ENCODE data around the gene ZSCAN10.
A peak's percentile ranks its signal among the peaks of the same experiment; 100 is the strongest.
"Not testable (repeated sequence)": the region's sequence is repeated elsewhere in the genome, so short reads cannot be mapped to it uniquely, and the experiment has no call there.

ZSCAN10 gene

DNA sequence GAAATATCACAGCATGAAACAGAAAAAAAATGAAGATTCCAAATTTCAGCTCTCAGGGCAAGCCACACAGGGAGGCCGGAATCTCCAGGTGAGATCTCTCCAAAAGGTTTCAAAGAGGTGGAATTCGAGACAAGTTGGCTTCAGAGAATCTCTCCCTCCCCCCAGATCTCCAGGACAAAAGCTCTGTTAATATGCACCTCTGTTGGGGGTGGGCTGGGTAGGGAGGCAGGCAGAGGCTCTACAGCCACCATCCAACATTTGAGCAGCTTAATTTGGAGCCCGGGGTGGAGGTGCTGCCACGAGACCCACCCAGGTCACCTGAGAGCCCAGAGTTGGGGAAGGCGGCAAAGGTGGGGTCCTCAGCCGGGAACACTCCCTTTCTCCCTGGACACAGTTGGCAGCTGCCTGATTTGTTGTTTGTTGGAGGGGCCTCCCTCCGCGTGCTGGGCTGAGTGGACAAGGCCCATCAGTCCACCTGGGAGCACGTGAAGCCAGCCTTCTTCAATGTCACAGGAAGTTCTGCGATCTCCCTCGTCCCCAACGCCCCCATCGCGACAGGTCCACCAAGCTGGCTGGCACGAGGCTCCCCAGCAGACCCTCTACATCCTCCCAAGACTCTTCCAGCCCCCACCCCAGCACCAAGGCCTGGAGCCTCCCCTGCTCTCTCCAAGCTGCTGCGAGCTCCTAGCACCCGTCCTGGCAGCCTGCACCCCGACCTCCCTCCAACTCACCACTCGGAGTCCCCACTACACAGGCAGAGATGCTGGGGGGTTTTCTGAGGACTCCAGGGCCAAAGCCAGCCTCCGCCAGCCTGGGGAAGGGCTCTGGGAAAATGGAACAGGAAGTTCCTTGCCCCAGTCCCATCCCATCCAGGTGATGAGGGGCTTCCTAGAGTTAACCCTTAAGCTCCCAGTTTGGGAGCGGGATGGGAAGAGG is at the start of gene ZSCAN10:
ZSCAN10 (minus strand) TSS at position 836 of the 936 bp plus-strand sequence. CDS start 6,357 bp downstream, outside the sequence.
- no peak for DNase-seq

- DNase-seq: no peak
Observed at GRCh38 chr16:3148256-3149192, 49.4 kb upstream of the ZSCAN10 start.

GRCh38 chr16:3147757-3148104 is 48.6 kb upstream of the ZSCAN10 start:
- DNase-seq: no peak

DNA sequence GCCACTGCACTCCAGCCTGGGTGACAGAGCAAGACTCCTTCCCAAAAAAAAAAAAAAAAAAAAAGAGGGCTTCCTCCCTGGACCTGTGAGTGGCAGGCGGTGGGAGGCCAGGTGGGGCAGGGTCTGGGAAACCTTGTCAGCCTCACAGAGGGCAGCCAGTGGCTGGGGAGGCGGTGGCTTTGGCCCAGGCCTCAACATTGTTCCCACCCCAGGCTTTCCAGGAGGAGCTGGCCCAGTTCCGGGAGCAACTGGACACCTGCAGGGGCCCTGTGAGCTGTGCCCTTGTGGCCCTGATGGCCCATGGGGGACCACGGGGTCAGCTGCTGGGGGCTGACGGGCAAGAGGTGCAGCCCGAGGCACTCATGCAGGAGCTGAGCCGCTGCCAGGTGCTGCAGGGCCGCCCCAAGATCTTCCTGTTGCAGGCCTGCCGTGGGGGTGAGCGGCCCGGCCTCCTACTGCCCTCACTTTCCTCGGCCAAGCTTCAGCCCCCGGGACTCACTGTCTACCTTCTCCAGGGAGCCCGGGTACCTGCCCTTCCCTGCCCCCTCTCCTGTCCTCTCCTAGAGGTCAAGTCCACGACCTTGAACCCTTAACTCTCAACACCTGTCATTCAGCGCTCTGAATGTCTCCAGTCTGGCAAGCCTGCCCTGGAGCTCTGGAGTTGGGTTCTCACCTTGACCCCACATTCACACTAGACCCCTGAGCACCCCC is 48.1 kb upstream of the ZSCAN10 start:
- DNase-seq: no peak

- DNase-seq: no peak
Observed at GRCh38 chr16:3145660-3146059, 46.6 kb upstream of the ZSCAN10 start.

- DNase-seq: no peak
Observed at GRCh38 chr16:3145151-3145550, 46.1 kb upstream of the ZSCAN10 start.

DNA sequence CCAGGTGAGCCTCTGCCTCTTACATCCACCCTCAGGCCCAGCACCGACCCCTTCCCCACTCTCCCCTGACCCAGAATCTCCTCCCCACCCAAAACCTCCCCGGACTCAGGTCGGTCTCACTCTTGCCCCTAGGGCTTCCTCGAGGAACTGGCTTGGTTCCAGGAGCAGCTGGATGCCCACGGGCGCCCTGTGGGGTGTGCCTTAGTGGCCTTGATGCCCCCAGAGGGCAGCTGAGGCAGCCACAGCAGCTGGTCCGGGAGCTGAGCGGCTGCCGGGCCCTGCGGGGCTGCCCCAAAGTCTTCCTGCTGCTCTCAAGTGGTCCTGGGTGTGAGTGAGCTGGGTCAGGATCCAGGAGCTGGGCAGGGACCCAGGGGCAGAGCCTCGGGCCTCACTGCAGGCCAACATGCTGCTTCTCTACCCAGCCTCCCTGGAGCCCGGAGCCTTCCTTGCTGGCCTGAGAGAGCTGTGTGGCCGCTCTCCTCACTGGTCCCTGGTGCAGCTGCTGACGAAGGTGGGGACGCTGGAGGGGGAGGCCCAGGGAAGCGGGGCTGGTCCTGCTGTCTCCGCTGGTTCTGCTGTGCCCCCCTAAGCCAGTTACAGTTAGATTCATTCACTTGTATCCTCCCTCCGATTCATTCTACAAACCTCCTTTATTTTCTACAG is 45.4 kb upstream of the ZSCAN10 start:
- no peak for DNase-seq

GRCh38 chr16:3143598-3144320 is 44.7 kb upstream of the ZSCAN10 start:
- DNase-seq: no peak

DNA sequence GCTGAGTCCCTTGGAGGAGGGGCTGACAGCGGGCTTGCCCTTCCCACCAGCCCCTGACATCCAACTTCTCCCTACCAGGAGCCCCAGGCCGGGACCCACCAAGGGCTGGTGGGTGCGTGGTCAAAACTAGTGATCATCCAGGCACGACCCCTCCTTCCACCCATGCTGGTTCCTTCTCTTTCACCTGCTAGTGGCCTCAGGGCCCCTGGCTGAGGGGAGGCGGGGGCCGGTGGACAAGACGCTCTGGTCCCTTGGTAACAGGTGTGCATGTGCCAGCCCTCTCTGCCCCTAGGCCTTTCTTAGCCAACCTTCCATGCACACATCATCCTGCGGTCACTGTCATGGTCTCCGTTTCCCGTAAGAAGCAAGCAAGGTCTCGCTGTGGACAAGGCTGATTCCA is 44.1 kb upstream of the ZSCAN10 start:
- DNase-seq: no peak

GRCh38 chr16:3142770-3143169 is 43.7 kb upstream of the ZSCAN10 start:
- DNase-seq: no peak

- DNase-seq: no peak
Observed at GRCh38 chr16:3142327-3142726, 43.2 kb upstream of the ZSCAN10 start.

GRCh38 chr16:3141781-3142311 is 42.8 kb upstream of the ZSCAN10 start:
- DNase-seq: no peak

DNA sequence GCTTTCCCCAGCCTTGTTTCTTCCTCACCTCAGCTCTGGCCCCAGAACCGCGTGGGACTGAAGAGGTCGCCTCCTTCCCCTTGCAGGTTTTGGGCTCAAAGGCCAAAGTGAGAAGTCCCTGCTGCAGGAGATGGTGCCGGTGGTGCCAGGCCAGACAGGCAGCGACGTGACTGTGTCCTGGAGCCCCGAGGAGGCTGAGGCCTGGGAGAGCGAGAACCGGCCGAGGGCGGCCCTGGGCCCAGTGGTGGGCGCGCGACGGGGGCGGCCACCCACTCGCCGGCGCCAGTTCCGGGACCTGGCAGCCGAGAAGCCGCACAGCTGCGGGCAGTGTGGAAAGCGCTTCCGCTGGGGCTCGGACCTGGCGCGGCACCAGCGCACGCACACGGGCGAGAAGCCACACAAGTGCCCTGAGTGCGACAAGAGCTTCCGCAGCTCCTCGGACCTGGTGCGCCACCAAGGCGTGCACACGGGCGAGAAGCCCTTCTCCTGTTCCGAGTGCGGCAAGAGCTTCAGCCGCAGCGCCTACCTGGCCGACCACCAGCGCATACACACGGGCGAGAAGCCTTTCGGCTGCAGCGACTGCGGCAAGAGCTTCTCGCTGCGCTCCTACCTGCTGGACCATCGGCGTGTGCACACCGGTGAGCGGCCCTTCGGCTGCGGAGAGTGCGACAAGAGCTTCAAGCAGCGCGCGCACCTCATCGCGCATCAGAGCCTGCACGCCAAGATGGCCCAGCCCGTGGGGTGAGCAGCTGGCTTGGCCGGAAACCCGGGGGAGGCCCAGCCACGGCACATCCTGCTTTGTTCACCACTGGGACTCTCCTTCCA is 41.7 kb upstream of the ZSCAN10 start:
- no peak for DNase-seq

GRCh38 chr16:3139561-3139960 is 40.5 kb upstream of the ZSCAN10 start:
- DNase-seq: not testable (repeated sequence)

GRCh38 chr16:3138823-3139426 is 39.8 kb upstream of the ZSCAN10 start:
- DNase-seq: no peak

DNA sequence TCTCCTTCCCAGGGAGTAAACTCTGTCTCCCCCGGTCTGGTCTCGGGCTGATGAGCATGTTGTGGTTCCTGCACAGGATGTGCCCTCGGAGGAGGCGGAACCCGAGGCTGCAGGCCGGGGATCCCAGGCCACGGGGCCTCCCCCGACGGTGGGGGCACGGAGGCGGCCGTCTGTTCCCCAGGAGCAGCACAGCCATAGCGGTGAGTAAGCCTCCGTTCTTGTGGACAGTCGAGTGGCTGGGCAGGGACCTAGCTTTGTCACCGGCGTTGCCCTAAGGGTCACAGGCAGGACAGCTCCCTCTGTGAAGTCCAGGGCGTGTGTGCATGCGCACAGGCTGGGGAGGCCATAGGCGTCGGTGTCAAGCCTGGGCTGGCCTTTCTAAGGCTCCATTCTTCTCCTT is 39.2 kb upstream of the ZSCAN10 start:
- no peak for DNase-seq

- no peak for DNase-seq
Observed at GRCh38 chr16:3137267-3137666, 38.2 kb upstream of the ZSCAN10 start.

DNA sequence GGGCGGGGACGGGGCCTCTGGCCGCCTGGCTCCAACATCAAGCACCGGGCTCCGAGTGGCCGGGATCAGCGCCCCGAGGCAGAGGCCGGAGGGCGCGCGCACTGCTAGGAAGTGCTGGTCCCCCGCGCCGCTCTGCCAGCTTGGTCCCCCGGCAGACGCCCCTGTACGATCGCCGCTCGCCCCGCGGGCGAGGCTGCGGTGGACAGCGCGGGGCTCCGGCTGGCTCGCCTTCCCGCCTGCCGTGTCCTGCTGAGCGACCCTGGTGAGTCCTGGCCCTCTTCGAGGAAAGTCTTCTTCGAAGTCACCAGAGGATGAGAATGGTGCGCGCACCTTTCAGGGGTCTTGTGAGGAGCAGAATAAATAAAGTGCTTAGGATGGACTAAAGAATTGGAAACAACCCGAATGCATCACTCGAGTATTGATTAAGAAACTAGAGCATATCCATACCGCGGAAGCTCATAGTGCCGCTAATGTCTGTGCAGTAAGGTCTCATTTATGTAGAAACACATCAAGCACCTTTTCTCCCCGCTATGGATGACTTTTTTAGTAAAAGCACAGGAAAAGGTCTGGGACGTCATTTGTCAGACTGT is 36.1 kb upstream of the ZSCAN10 start:
- DNase-seq: no peak

DNA sequence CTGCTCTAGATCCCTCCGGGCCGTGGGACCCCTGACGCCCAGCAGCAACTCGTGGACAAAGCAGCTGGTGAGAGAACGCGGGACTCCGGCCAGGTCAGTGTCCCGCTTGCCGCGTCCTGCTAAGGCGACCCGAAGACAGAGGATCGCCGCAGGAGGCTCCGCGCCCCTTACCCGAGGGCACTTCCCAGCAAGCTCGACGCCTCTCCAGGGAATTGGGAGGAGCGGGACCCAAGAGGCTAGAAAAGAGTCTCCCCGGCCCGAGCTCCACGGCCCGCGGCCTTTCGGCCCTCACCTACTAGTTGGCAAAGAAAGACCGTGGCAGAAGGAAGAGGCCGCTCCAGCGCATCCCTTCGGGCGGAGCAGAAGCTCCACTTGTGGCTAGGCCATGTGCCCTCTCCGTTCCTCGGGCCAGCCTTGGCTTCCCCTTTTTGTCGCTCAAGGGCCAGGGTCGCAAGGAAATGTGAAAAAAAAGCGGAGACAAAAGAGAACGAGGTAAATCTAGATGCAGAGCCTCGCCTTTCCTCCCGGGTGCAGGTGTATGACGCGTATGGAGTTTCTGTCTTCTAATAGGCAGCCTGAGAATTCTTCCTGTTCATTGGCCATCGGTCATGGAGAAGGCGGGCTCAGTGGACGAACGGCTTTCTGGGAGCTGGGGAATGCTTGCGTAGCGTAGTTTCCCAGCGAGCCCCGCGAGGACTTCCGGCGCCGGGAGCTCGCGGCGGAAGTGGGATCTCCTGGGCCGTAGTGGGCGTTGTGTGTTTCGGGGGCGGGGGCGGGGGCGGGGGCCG is 35.4 kb upstream of the ZSCAN10 start, which contains the start of gene ZNF213:
ZNF213 (plus strand) TSS at position 692 of the 788 bp plus-strand sequence. CDS start 2,252 bp downstream, outside the sequence.
- peak; percentile 87 for DNase-seq

Measured in NCI-H1105 (cell line).